Psoas muscle (tissue), 8 donors: ENCODE data around the gene LSS. TPM values are rescaled to one million over a fixed set of nuclear protein-coding genes. Genes with fewer than 3 reads are reported as not detected.
A peak's percentile ranks its signal among the peaks of the same experiment; 100 is the strongest.

Experiments used
- ATAC-seq, 4 donors: fragments of 200-7000 bp; cut with Tn5 transposase; one replicate each; pipeline ENCODE4 v1.9.1; 2020; ENCODE audit warnings: moderate library complexity in 3 of 4, mild to moderate bottlenecking in 2 of 4
- DNase-seq, 2 donors: peaks; one replicate each; pipeline ENCODE4 v3.0.0-alpha.2; 2020
- H3K27ac ChIP-seq: fragments of 200-600 bp; one replicate; pipeline ENCODE4 v1.8.0; 2022
- H3K27me3 ChIP-seq, 3 donors: fragments of 200-600 bp in 1 of 3; one replicate each; pipeline versions ENCODE4 v1.6.1 to v1.8.0; 2013 to 2022; ENCODE audit warnings: low read length in 2 of 3, mild to moderate bottlenecking in 2 of 3, moderate library complexity in 1 of 3; ENCODE audit not compliant: insufficient read depth in 3 of 3
- H3K36me3 ChIP-seq, 2 donors: fragments of 200-600 bp in 1 of 2; one replicate each; pipeline versions ENCODE4 v1.6.1 to v1.8.0; 2013 to 2022; ENCODE audit warnings: low read depth in 1 of 2, mild to moderate bottlenecking in 1 of 2, moderate library complexity in 1 of 2; ENCODE audit not compliant: insufficient read depth in 1 of 2
- H3K4me1 ChIP-seq: fragments of 200-600 bp; one replicate; pipeline ENCODE4 v1.8.0; 2022
- H3K4me3 ChIP-seq: fragments of 200-600 bp; one replicate; pipeline ENCODE4 v1.8.0; 2022; ENCODE audit warnings: mild to moderate bottlenecking
- H3K9me3 ChIP-seq: fragments of 200-600 bp; one replicate; pipeline ENCODE4 v1.8.0; 2022
- CTCF ChIP-seq: fragments of 200-600 bp; IDR thresholded peaks from one replicate; pipeline ENCODE4 v1.8.0; 2022; ENCODE audit warnings: antibody characterized with exemption
- WGBS, 3 donors: extraction: QIAGEN DNeasy Blood & Tissue Kit; methylation state at CpG; one replicate each; pipeline versions ENCODE4 v1.1.6 to v1.1.7; 2013; 5-methylcytosine and 5-hydroxymethylcytosine counted together
- intact Hi-C, 2 donors: fragments of 100-400 bp; cut with DNase I; formaldehyde crosslinking; loops; one replicate each; pipeline versions ENCODE4 v1.11.0 to v1.14.2; 2022
- polyA plus RNA-seq, 3 donors: library from polyadenylated mRNA; stranded (reverse); fragments of 200-250 nt; gene quantifications; one replicate each; pipeline ENCODE4 v1.2.3, GENCODE V29; 2013
- total RNA-seq, 4 donors: library from RNA; stranded (reverse); fragmentation: NEBNext Ultra II Directional in 2 of 4; extraction: Animal tissue kit (Norgen Biotek cat#: 25700) in 2 of 4; gene quantifications; one replicate each; pipeline versions ENCODE4 v1.2.1 to v1.2.4, GENCODE V29; 2021 to 2023
- donor health status: healthy with polysubstance abuse.
- donor health status: DM: no; HTN: no; CAD: no; lungs with moderate emphysema.
- donor health status: Bipolar disorder and iron deficiency.
- donor health status: healthy.
- donor health status: DM: yes; HTN: yes; CAD: no.
- donor health status: DM: no; HTN: no; CAD: no.
- donor health status: DM: no; HTN: no; CAD: no.
- donor health status: DM: yes; HTN: yes; CAD: no.

Gene LSS
- total and polyA plus RNA-seq, 7 donors = 10.7 to 31.5 (median 24.8) TPM

DNA sequence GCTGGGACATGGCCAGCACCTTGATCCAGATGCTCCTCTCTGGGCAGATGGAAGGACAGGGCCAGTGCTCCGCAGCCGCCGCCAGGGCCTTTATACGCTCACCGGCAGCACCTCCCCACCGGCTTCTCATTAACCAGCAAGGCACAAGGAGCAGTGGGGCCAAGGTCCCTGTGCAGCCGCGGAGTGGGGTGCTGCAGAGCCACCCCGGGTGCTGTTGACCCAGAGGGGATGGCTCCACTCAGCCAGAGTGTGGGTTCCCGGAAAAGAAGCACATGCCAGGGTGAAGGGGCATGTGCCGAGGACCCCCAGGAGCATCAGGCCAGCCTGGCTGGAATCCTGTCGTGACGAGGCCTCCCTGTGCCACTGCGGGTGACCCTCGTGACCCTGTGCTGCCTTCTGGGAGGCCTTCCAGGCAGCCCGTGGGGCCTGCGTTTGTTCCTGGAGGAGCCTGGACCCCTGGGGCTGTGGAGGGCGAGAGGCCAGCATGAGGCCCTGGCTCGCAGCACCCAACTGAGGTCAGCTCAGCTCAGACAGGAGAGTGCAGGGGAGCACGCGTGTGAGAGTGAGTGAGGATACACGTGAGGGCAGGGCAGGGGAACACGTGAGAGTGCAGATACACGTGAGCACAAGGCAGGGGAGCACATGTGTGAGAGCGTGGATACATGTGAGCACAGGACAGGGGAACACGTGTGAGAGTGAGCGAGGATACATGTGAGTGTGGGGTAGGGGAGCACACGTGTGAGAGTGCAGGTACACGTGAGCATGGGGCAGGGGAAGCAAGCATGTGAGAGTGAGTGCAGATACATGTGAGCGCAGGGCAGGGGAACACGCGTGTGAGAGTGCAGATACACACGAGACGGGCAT, 72.8 kb downstream of the LSS start, which contains the start of gene FTCD:
FTCD (minus strand) TSS at position 66 of the 864 bp plus-strand sequence; CDS start at position 10, 56 bp downstream.
- Histone ChIP-seq H3K36me3 (no peaks in the 10 kb centered on the region), H3K27me3 (no peaks in the 10 kb centered on the region), H3K9me3 (no peaks in the 10 kb centered on the region), H3K4me1 (no peaks in the 10 kb centered on the region), H3K27ac (no peak within 1 kb of the TSS), H3K4me3 (no peak within 1 kb of the TSS)
- WGBS, 3 donors = 80 to 89% (median 82%) methylated on average over 34 of the region's 34 CpGs
- intact Hi-C loops = no loop called here
- peak in 1 of 2 donors; percentile 34 for DNase-seq
- ATAC-seq = no peak
- TF ChIP-seq CTCF = no peak

DNA sequence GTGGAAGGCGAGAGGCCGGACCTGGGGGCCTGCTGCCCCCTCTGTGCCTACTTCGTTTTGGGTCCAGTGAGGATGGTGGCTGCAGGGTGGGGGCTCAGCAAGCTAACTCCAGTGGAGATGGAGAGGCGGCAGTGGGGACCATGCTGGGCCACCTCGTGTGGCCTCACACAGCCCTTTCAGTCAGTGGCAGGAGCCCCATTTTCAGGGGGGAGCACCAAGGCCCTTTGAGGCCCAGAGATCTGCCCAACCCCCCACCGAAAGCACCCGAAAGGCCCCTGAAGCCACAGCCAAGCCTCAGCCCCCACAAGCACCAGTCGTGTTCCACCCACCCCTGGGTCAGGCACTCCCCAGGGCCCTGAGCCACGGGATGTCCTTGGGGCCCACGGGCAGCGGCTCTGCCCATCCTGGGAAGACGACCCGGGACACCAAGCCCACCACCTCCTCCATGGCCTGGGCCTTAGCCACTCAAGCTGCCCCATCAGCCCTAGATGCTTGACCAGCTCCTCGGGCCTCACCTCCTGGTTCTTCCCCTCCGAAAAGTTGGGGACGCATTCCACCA, 73.5 kb downstream of the LSS start:
- TF ChIP-seq CTCF = no peak
- Histone ChIP-seq H3K9me3 (no peaks in the 10 kb centered on the region), H3K27ac (no peak overlapping the region), H3K4me1 (no peaks in the 10 kb centered on the region), H3K36me3 (no peaks in the 10 kb centered on the region), H3K4me3 (no peak overlapping the region), H3K27me3 (peaks cover 0 to 3% (median 0%) of the 10 kb centered on the region in 3 donors)
- ATAC-seq = no peak
- 84 to 86% (median 86%) methylated on average over 16 of the region's 16 CpGs for WGBS, 3 donors
- intact Hi-C loops = no loop called here
- DNase-seq = peak in 1 of 2 donors; percentile 35

- TF ChIP-seq CTCF = no peak
- Histone ChIP-seq H3K9me3 (no peaks in the 10 kb centered on the region), H3K4me3 (no peak overlapping the region), H3K27ac (no peak overlapping the region), H3K27me3 (peaks cover 0 to 3% (median 0%) of the 10 kb centered on the region in 3 donors), H3K36me3 (no peaks in the 10 kb centered on the region), H3K4me1 (no peaks in the 10 kb centered on the region)
- 90 to 91% (median 91%) methylated on average over 34 to 39 of the region's 39 CpGs for WGBS, 3 donors
- intact Hi-C loops = no loop called here
- ATAC-seq (no peak), DNase-seq (peak; percentile 11 to 44)
These were observed 74.2 kb downstream of the LSS start for GRCh38 chr21:46154155-46154954.

- ATAC-seq = peak; percentile 63 to 87 (median 76)
- WGBS, 3 donors = 25 to 39% (median 35%) methylated on average over 30 to 33 of the region's 33 CpGs
- peak overlapping the region; percentile 38 for H3K4me3 ChIP-seq
- no peaks in the 10 kb centered on the region for H3K9me3 ChIP-seq
- DNase-seq = peak; percentile 63 to 69
- TF ChIP-seq CTCF = peak; percentile 44
- peaks cover 0 to 3% (median 0%) of the 10 kb centered on the region in 3 donors for H3K27me3 ChIP-seq
- no peaks in the 10 kb centered on the region for H3K36me3 ChIP-seq
- no peak overlapping the region for H3K27ac ChIP-seq
- no peaks in the 10 kb centered on the region for H3K4me1 ChIP-seq
- intact Hi-C loops = no loop called here
These were observed 75.1 kb downstream of the LSS start for GRCh38 chr21:46153247-46154154.
